Gastrocnemius medialis (tissue), 4 donors: ENCODE data around the gene COL1A1.

ENCODE experiments used
- POLR2A ChIP-seq, 2 donors: fragments of 450-650 bp; IDR thresholded peaks; one replicate each; pipeline ENCODE4 v1.6.1; 2017; ENCODE audit warnings: antibody characterized with exemption in 2 of 2, mild to moderate bottlenecking in 2 of 2, moderate library complexity in 2 of 2
- TF ChIP-seq, protein P1 (sequence below), 5 experiments: fragments of 450-650 bp in 3 of 5; fragments of 200-600 bp in 2 of 5; sonication (generic) in 2 of 5; IDR thresholded peaks in 4 of 5; conservative IDR thresholded peaks in 1 of 5; 1 replicate in 4 of 5; 2 replicates in 1 of 5; pipeline ENCODE4 v1.5.1; 2016 to 2019; ENCODE audit warnings: antibody characterized with exemption in 5 of 5, mild to moderate bottlenecking in 3 of 5, moderate library complexity in 3 of 5

DNA sequence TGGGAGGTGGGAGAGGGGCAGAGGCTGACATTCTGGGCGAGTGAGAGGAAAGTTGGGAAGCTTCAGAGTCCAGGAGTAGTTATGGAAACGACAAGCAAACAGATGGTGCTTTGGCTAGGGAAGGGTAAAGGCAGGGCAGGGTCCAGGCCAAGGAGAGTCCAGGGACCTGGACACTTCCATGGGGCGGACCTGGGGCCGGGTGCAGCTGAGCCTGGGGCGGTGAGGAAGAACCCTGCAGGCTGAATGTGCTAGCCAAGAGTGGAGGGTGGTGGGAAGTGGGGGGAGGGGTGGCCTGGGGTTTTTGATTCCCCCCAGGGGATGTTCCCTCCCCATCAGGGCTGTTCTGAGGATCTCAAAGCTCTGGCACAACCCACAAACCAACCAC is 53.6 kb downstream of the COL1A1 start:
- TF ChIP-seq POLR2A (IDR thresholded peaks at IDR 0.05), result no peak
- TF ChIP-seq, protein P1, sequence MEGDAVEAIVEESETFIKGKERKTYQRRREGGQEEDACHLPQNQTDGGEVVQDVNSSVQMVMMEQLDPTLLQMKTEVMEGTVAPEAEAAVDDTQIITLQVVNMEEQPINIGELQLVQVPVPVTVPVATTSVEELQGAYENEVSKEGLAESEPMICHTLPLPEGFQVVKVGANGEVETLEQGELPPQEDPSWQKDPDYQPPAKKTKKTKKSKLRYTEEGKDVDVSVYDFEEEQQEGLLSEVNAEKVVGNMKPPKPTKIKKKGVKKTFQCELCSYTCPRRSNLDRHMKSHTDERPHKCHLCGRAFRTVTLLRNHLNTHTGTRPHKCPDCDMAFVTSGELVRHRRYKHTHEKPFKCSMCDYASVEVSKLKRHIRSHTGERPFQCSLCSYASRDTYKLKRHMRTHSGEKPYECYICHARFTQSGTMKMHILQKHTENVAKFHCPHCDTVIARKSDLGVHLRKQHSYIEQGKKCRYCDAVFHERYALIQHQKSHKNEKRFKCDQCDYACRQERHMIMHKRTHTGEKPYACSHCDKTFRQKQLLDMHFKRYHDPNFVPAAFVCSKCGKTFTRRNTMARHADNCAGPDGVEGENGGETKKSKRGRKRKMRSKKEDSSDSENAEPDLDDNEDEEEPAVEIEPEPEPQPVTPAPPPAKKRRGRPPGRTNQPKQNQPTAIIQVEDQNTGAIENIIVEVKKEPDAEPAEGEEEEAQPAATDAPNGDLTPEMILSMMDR (IDR thresholded peaks at IDR 0.05 in 4 of 5, conservative IDR thresholded peaks at IDR 0.05 in 1 of 5), result no peak
